ENCODE measurements around the gene ATP5F1D. TPM values are rescaled to one million over a fixed set of nuclear protein-coding genes. Genes with fewer than 3 reads are reported as not detected.

Gene ATP5F1D
- total and polyA plus RNA-seq, 2 experiments from 2014 or later: 139 to 396 TPM

DNA sequence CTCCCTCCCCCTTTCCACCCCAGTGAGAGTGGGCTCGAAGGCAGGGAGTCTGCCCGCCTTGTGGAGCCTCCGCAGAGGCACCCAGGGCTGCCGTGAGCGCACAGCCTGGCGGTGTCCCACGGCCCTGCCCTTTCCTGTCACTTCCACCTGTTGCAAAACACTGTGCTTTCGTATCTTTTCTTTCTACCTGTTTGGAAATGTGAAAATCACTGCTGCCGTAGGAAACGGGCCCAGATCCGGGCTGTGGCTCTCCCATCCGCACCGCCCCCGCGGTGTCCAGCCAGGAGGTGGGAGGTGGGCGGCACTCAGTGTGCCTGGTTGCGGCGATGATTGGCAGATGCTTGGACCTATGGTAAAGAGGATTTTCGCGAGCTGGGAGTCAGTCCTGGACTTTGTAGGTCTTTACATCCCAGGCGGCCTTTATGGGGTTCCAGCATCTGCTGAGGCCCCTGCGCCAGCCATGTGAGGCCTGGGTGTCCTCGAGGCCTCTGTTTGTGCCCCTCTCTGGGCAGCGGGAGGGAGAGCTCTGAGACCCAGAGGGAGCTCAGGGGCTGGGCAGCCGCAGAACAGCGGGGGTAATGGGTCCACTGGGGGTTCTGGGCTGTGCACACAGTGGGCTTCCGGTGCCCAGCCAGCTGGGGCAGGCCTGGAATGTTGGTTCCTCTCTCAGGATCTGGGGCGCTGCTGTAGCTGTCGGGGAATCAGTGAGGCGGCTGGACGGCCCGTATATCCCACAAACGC lies 29.9 kb upstream of the ATP5F1D start:
- Mint-ChIP-seq H3K4me1 (peaks cover 35% of the 10 kb centered on the region), H3K27me3 (ENCODE audit: insufficient read depth, low read depth, poor library complexity) (peaks cover 11% of the 10 kb centered on the region), H3K27ac (peak overlapping the region; percentile 32), H3K36me3 (ENCODE audit: low read depth) (peaks cover 27% of the 10 kb centered on the region), H3K9me3 (no peaks in the 10 kb centered on the region), H3K4me3 (no peak overlapping the region; the same call in 2 of the 3 replicates)
- TF ChIP-seq, protein P1, sequence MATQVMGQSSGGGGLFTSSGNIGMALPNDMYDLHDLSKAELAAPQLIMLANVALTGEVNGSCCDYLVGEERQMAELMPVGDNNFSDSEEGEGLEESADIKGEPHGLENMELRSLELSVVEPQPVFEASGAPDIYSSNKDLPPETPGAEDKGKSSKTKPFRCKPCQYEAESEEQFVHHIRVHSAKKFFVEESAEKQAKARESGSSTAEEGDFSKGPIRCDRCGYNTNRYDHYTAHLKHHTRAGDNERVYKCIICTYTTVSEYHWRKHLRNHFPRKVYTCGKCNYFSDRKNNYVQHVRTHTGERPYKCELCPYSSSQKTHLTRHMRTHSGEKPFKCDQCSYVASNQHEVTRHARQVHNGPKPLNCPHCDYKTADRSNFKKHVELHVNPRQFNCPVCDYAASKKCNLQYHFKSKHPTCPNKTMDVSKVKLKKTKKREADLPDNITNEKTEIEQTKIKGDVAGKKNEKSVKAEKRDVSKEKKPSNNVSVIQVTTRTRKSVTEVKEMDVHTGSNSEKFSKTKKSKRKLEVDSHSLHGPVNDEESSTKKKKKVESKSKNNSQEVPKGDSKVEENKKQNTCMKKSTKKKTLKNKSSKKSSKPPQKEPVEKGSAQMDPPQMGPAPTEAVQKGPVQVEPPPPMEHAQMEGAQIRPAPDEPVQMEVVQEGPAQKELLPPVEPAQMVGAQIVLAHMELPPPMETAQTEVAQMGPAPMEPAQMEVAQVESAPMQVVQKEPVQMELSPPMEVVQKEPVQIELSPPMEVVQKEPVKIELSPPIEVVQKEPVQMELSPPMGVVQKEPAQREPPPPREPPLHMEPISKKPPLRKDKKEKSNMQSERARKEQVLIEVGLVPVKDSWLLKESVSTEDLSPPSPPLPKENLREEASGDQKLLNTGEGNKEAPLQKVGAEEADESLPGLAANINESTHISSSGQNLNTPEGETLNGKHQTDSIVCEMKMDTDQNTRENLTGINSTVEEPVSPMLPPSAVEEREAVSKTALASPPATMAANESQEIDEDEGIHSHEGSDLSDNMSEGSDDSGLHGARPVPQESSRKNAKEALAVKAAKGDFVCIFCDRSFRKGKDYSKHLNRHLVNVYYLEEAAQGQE (IDR thresholded peaks at IDR 0.05; ENCODE audit: unreplicated experiment): no peak
- TF ChIP-seq JUNB (IDR thresholded peaks at IDR 0.05; ENCODE audit: unreplicated experiment) (no peak), EZH2 (IDR thresholded peaks at IDR 0.05; ENCODE audit: low read depth, unreplicated experiment) (no peak), ZNF331 (CRISPR knock-in tag; IDR thresholded peaks at IDR 0.05; ENCODE audit: low read depth) (no peak), ZNF114 (CRISPR knock-in tag; IDR thresholded peaks at IDR 0.05) (no peak), CREB1 (CRISPR knock-in tag; IDR thresholded peaks at IDR 0.05; ENCODE audit: low read depth) (no peak), STAT1 (IDR thresholded peaks at IDR 0.05; ENCODE audit: unreplicated experiment) (no peak)
- TF ChIP-seq, protein P2, sequence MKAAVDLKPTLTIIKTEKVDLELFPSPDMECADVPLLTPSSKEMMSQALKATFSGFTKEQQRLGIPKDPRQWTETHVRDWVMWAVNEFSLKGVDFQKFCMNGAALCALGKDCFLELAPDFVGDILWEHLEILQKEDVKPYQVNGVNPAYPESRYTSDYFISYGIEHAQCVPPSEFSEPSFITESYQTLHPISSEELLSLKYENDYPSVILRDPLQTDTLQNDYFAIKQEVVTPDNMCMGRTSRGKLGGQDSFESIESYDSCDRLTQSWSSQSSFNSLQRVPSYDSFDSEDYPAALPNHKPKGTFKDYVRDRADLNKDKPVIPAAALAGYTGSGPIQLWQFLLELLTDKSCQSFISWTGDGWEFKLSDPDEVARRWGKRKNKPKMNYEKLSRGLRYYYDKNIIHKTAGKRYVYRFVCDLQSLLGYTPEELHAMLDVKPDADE (IDR thresholded peaks at IDR 0.05): no peak
- TF ChIP-seq, protein P3, sequence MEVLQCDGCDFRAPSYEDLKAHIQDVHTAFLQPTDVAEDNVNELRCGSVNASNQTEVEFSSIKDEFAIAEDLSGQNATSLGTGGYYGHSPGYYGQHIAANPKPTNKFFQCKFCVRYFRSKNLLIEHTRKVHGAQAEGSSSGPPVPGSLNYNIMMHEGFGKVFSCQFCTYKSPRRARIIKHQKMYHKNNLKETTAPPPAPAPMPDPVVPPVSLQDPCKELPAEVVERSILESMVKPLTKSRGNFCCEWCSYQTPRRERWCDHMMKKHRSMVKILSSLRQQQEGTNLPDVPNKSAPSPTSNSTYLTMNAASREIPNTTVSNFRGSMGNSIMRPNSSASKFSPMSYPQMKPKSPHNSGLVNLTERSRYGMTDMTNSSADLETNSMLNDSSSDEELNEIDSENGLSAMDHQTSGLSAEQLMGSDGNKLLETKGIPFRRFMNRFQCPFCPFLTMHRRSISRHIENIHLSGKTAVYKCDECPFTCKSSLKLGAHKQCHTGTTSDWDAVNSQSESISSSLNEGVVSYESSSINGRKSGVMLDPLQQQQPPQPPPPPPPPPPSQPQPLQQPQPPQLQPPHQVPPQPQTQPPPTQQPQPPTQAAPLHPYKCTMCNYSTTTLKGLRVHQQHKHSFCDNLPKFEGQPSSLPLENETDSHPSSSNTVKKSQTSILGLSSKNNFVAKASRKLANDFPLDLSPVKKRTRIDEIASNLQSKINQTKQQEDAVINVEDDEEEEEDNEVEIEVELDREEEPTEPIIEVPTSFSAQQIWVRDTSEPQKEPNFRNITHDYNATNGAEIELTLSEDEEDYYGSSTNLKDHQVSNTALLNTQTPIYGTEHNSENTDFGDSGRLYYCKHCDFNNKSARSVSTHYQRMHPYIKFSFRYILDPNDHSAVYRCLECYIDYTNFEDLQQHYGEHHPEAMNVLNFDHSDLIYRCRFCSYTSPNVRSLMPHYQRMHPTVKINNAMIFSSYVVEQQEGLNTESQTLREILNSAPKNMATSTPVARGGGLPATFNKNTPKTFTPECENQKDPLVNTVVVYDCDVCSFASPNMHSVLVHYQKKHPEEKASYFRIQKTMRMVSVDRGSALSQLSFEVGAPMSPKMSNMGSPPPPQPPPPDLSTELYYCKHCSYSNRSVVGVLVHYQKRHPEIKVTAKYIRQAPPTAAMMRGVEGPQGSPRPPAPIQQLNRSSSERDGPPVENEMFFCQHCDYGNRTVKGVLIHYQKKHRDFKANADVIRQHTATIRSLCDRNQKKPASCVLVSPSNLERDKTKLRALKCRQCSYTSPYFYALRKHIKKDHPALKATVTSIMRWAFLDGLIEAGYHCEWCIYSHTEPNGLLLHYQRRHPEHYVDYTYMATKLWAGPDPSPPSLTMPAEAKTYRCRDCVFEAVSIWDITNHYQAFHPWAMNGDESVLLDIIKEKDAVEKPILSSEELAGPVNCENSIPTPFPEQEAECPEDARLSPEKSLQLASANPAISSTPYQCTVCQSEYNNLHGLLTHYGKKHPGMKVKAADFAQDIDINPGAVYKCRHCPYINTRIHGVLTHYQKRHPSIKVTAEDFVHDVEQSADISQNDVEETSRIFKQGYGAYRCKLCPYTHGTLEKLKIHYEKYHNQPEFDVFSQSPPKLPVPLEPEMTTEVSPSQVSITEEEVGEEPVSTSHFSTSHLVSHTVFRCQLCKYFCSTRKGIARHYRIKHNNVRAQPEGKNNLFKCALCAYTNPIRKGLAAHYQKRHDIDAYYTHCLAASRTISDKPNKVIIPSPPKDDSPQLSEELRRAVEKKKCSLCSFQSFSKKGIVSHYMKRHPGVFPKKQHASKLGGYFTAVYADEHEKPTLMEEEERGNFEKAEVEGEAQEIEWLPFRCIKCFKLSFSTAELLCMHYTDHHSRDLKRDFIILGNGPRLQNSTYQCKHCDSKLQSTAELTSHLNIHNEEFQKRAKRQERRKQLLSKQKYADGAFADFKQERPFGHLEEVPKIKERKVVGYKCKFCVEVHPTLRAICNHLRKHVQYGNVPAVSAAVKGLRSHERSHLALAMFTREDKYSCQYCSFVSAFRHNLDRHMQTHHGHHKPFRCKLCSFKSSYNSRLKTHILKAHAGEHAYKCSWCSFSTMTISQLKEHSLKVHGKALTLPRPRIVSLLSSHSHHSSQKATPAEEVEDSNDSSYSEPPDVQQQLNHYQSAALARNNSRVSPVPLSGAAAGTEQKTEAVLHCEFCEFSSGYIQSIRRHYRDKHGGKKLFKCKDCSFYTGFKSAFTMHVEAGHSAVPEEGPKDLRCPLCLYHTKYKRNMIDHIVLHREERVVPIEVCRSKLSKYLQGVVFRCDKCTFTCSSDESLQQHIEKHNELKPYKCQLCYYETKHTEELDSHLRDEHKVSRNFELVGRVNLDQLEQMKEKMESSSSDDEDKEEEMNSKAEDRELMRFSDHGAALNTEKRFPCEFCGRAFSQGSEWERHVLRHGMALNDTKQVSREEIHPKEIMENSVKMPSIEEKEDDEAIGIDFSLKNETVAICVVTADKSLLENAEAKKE (CRISPR knock-in tag; IDR thresholded peaks at IDR 0.05): no peak
- TF ChIP-seq, protein P4, sequence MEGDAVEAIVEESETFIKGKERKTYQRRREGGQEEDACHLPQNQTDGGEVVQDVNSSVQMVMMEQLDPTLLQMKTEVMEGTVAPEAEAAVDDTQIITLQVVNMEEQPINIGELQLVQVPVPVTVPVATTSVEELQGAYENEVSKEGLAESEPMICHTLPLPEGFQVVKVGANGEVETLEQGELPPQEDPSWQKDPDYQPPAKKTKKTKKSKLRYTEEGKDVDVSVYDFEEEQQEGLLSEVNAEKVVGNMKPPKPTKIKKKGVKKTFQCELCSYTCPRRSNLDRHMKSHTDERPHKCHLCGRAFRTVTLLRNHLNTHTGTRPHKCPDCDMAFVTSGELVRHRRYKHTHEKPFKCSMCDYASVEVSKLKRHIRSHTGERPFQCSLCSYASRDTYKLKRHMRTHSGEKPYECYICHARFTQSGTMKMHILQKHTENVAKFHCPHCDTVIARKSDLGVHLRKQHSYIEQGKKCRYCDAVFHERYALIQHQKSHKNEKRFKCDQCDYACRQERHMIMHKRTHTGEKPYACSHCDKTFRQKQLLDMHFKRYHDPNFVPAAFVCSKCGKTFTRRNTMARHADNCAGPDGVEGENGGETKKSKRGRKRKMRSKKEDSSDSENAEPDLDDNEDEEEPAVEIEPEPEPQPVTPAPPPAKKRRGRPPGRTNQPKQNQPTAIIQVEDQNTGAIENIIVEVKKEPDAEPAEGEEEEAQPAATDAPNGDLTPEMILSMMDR (conservative IDR thresholded peaks at IDR 0.05; ENCODE audit: low read depth in 2 of 2): no peak
- ATAC-seq (peak; percentile 56), DNase-seq (ENCODE audit: low spot score) (peak; percentile 82)
- Histone ChIP-seq H3K79me2 (replicated peaks; ENCODE audit: insufficient read depth) (peaks cover 100% of the 10 kb centered on the region), H3K4me2 (peak overlapping the region; percentile 20; the same call in 1 of the 2 replicates), H3K27ac (ENCODE audit: low read depth) (peak overlapping the region; percentile 81), H3K4me3 (no peak overlapping the region), H4K20me1 (replicated peaks; ENCODE audit: insufficient read depth) (peaks cover 57% of the 10 kb centered on the region), H3F3A (replicated peaks; ENCODE audit: low read depth) (peaks cover 17% of the 10 kb centered on the region), H3K9me2 (ENCODE audit: insufficient read depth) (no peaks in the 10 kb centered on the region), H3K36me3 (ENCODE audit: insufficient read depth) (no peaks in the 10 kb centered on the region; the same call in 1 of the 2 replicates), H2AFZ (no peak overlapping the region), H3K27me3 (ENCODE audit: insufficient read depth) (no peaks in the 10 kb centered on the region), H3K4me1 (ENCODE audit: insufficient read depth) (peaks cover 18% of the 10 kb centered on the region; the same call in 1 of the 2 replicates)

Measured in GM23338 (cell line).